Breast epithelium (tissue), 3 donors: ENCODE data around the gene RBM5.

Experiments
- POLR2A ChIP-seq: fragments of 450-650 bp; IDR thresholded peaks from one replicate; pipeline ENCODE4 v1.6.1; 2016; ENCODE audit warnings: antibody characterized with exemption, mild to moderate bottlenecking, moderate library complexity
- POLR2AphosphoS5 ChIP-seq, 3 donors: sonication (generic); formaldehyde crosslinking; IDR thresholded peaks; one replicate each; pipeline ENCODE4 v1.6.1; 2017; ENCODE audit warnings: antibody characterized with exemption in 3 of 3
- TF ChIP-seq, protein P1 (sequence below), 3 donors: fragments of 450-650 bp; IDR thresholded peaks; one replicate each; pipeline ENCODE4 v1.5.1; 2016 to 2017; ENCODE audit warnings: antibody characterized with exemption in 3 of 3, mild to moderate bottlenecking in 3 of 3, moderate library complexity in 3 of 3

DNA sequence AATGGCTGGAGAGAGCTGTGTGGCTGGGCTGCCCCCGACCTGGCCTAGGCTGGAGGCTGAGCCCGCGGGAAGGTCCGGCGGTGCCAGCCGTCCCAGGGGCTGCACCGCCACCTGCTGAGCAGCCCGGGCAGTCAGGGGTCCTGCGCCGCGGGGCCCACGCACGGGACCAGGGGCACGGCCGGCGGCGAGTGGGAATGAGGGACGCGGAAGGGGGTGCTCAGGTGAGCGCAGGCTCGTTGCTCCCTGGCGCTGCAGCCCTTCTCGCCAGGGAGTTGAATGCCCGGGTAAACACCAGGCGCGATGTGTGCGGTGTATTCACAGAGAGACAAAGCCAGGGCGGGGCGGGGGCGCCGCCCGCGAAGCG lies 65.7 kb downstream of the RBM5 start:
- TF ChIP-seq, protein P1, sequence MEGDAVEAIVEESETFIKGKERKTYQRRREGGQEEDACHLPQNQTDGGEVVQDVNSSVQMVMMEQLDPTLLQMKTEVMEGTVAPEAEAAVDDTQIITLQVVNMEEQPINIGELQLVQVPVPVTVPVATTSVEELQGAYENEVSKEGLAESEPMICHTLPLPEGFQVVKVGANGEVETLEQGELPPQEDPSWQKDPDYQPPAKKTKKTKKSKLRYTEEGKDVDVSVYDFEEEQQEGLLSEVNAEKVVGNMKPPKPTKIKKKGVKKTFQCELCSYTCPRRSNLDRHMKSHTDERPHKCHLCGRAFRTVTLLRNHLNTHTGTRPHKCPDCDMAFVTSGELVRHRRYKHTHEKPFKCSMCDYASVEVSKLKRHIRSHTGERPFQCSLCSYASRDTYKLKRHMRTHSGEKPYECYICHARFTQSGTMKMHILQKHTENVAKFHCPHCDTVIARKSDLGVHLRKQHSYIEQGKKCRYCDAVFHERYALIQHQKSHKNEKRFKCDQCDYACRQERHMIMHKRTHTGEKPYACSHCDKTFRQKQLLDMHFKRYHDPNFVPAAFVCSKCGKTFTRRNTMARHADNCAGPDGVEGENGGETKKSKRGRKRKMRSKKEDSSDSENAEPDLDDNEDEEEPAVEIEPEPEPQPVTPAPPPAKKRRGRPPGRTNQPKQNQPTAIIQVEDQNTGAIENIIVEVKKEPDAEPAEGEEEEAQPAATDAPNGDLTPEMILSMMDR (IDR thresholded peaks at IDR 0.05) = no peak
- no peak for TF ChIP-seq POLR2AphosphoS5 (IDR thresholded peaks at IDR 0.05)
- no peak for TF ChIP-seq POLR2A
